ENCODE measurements around the gene KIR2DL1. TPM values are rescaled to one million over a fixed set of nuclear protein-coding genes. Genes with fewer than 3 reads are reported as not detected.
"Not testable (repeated sequence)": the region's sequence is repeated elsewhere in the genome, so short reads cannot be mapped to it uniquely, and the experiment has no call there.

KIR2DL1 gene
- total RNA-seq, 1 donor, result not detected

- Histone ChIP-seq H3K4me1 (ENCODE audit: insufficient read depth, low read length) (no peaks in the 10 kb centered on the region), H3K79me2 (ENCODE audit: insufficient read depth, low read length) (no peaks in the 10 kb centered on the region), H4K20me1 (ENCODE audit: insufficient read depth, low read length) (no peaks in the 10 kb centered on the region), H3K4me2 (ENCODE audit: insufficient read depth, low read length) (no peak overlapping the region), H3K36me3 (ENCODE audit: insufficient read depth, low read length) (no peaks in the 10 kb centered on the region), H3K4me3 (ENCODE audit: insufficient read depth, low read length) (no peak overlapping the region), H3K27ac (ENCODE audit: low read depth, low read length) (no peak overlapping the region), H2AFZ (ENCODE audit: low read length) (no peak overlapping the region), H3K9me3 (ENCODE audit: low read depth, low read length) (no peaks in the 10 kb centered on the region), H3K27me3 (ENCODE audit: insufficient read depth, low read length) (no peaks in the 10 kb centered on the region)
- no peak for TF ChIP-seq CTCF (IDR thresholded peaks at IDR 0.05; ENCODE audit: extremely low read depth, low read depth, low read length)
- no peak for DNase-seq (ENCODE audit: insufficient read length, low spot score, missing footprints)
These were observed 30.9 kb upstream of the KIR2DL1 start for GRCh38 chr19:54738715-54739114.

- Histone ChIP-seq H3K4me1 (ENCODE audit: insufficient read depth, low read length) (no peaks in the 10 kb centered on the region), H3K4me3 (ENCODE audit: insufficient read depth, low read length) (no peak overlapping the region), H3K9me3 (ENCODE audit: low read depth, low read length) (no peaks in the 10 kb centered on the region), H3K36me3 (ENCODE audit: insufficient read depth, low read length) (no peaks in the 10 kb centered on the region), H4K20me1 (ENCODE audit: insufficient read depth, low read length) (no peaks in the 10 kb centered on the region), H3K27me3 (ENCODE audit: insufficient read depth, low read length) (no peaks in the 10 kb centered on the region), H3K79me2 (ENCODE audit: insufficient read depth, low read length) (no peaks in the 10 kb centered on the region), H2AFZ (ENCODE audit: low read length) (no peak overlapping the region), H3K27ac (ENCODE audit: low read depth, low read length) (no peak overlapping the region), H3K4me2 (ENCODE audit: insufficient read depth, low read length) (no peak overlapping the region)
- no peak for DNase-seq (ENCODE audit: insufficient read length, low spot score, missing footprints)
- no peak for TF ChIP-seq CTCF (IDR thresholded peaks at IDR 0.05; ENCODE audit: extremely low read depth, low read depth, low read length)
These were observed 29.8 kb upstream of the KIR2DL1 start for GRCh38 chr19:54739587-54740497.

- H3K27me3 ChIP-seq (ENCODE audit: insufficient read depth, low read length); DNase-seq (ENCODE audit: insufficient read length, low spot score, missing footprints); H3K36me3 ChIP-seq (ENCODE audit: insufficient read depth, low read length); H3K4me2 ChIP-seq (ENCODE audit: insufficient read depth, low read length); H3K79me2 ChIP-seq (ENCODE audit: insufficient read depth, low read length); H3K4me1 ChIP-seq (ENCODE audit: insufficient read depth, low read length); H3K4me3 ChIP-seq (ENCODE audit: insufficient read depth, low read length); H2AFZ ChIP-seq (ENCODE audit: low read length); H3K9me3 ChIP-seq (ENCODE audit: low read depth, low read length); H4K20me1 ChIP-seq (ENCODE audit: insufficient read depth, low read length); H3K27ac ChIP-seq (ENCODE audit: low read depth, low read length): not testable (repeated sequence)
These were observed 27.6 kb upstream of the KIR2DL1 start for GRCh38 chr19:54741950-54742349.

GRCh38 chr19:54744080-54744479 lies 25.5 kb upstream of the KIR2DL1 start:
- H2AFZ ChIP-seq (ENCODE audit: low read length), result not testable (repeated sequence)

GRCh38 chr19:54747614-54748322 lies 21.8 kb upstream of the KIR2DL1 start:
- H3K4me3 ChIP-seq (ENCODE audit: insufficient read depth, low read length); H3K27me3 ChIP-seq (ENCODE audit: insufficient read depth, low read length); H3K4me1 ChIP-seq (ENCODE audit: insufficient read depth, low read length); H3K4me2 ChIP-seq (ENCODE audit: insufficient read depth, low read length); H3K79me2 ChIP-seq (ENCODE audit: insufficient read depth, low read length); H3K27ac ChIP-seq (ENCODE audit: low read depth, low read length); H3K36me3 ChIP-seq (ENCODE audit: insufficient read depth, low read length); DNase-seq (ENCODE audit: insufficient read length, low spot score, missing footprints); H3K9me3 ChIP-seq (ENCODE audit: low read depth, low read length); H2AFZ ChIP-seq (ENCODE audit: low read length); H4K20me1 ChIP-seq (ENCODE audit: insufficient read depth, low read length): not testable (repeated sequence)

More at GRCh38 chr19:54744080-54744479, 25.5 kb upstream of the KIR2DL1 start:
- not testable (repeated sequence) for H3K4me3 ChIP-seq (ENCODE audit: insufficient read depth, low read length); H3K27ac ChIP-seq (ENCODE audit: low read depth, low read length); H3K4me1 ChIP-seq (ENCODE audit: insufficient read depth, low read length); H3K27me3 ChIP-seq (ENCODE audit: insufficient read depth, low read length); H3K4me2 ChIP-seq (ENCODE audit: insufficient read depth, low read length); H3K36me3 ChIP-seq (ENCODE audit: insufficient read depth, low read length); H3K9me3 ChIP-seq (ENCODE audit: low read depth, low read length); DNase-seq (ENCODE audit: insufficient read length, low spot score, missing footprints); H3K79me2 ChIP-seq (ENCODE audit: insufficient read depth, low read length); H4K20me1 ChIP-seq (ENCODE audit: insufficient read depth, low read length)

GRCh38 chr19:54750276-54750675 lies 19.3 kb upstream of the KIR2DL1 start:
- H3K79me2 ChIP-seq (ENCODE audit: insufficient read depth, low read length), result not testable (repeated sequence)

More at GRCh38 chr19:54750276-54750675, 19.3 kb upstream of the KIR2DL1 start:
- not testable (repeated sequence) for H2AFZ ChIP-seq (ENCODE audit: low read length); H4K20me1 ChIP-seq (ENCODE audit: insufficient read depth, low read length); H3K4me3 ChIP-seq (ENCODE audit: insufficient read depth, low read length); H3K4me2 ChIP-seq (ENCODE audit: insufficient read depth, low read length); H3K27ac ChIP-seq (ENCODE audit: low read depth, low read length); H3K27me3 ChIP-seq (ENCODE audit: insufficient read depth, low read length); H3K9me3 ChIP-seq (ENCODE audit: low read depth, low read length); H3K36me3 ChIP-seq (ENCODE audit: insufficient read depth, low read length); H3K4me1 ChIP-seq (ENCODE audit: insufficient read depth, low read length); DNase-seq (ENCODE audit: insufficient read length, low spot score, missing footprints)
